Measurements from ENCODE around the gene PDZRN4. TPM values are rescaled to one million over a fixed set of nuclear protein-coding genes. Genes with fewer than 3 reads are reported as not detected.

PDZRN4 gene
- total and polyA plus RNA-seq, 2 of the 4 experiments (the other 2 are of a cell fraction), result not detected

- Histone ChIP-seq H3K36me3 (ENCODE audit: control insufficient read depth, insufficient read depth, low read length) (no peaks in the 10 kb centered on the region), H2BK120ac (ENCODE audit: low read depth, low read length) (no peak overlapping the region), H2AFZ (replicated peaks; ENCODE audit: low read length, poor library complexity) (no peak overlapping the region), H4K5ac (ENCODE audit: low read depth, low read length) (no peak overlapping the region), H3K4me3 (ENCODE audit: insufficient read depth, low read depth, low read length) (no peak overlapping the region), H3K4me1 (ENCODE audit: control insufficient read depth, insufficient read depth, low read length) (no peaks in the 10 kb centered on the region), H3K9me3 (ENCODE audit: control insufficient read depth, insufficient read depth, low read length) (no peaks in the 10 kb centered on the region), H4K8ac (ENCODE audit: low read depth in 2 of 2, low read length in 2 of 2) (no peak overlapping the region), H3K9me1 (ENCODE audit: insufficient read depth, low read length) (no peaks in the 10 kb centered on the region), H2AK5ac (ENCODE audit: low read depth, low read length) (no peak overlapping the region), H2BK5ac (ENCODE audit: low read depth, low read length, poor library complexity, severe bottlenecking) (no peak overlapping the region), H3K14ac (replicated peaks; ENCODE audit: low read depth, low read length) (no peak overlapping the region), H4K20me1 (ENCODE audit: insufficient read depth, low read length) (no peaks in the 10 kb centered on the region), H3K4me2 (ENCODE audit: low read depth, low read length) (no peak overlapping the region), H3K9ac (ENCODE audit: low read depth, low read length) (no peak overlapping the region), H3K79me1 (ENCODE audit: low read depth in 1 of 2, low read length in 2 of 2) (no peaks in the 10 kb centered on the region), H3K18ac (ENCODE audit: low read depth, low read length) (no peak overlapping the region), H3K56ac (ENCODE audit: extremely low read depth, insufficient read depth, low read length) (no peak overlapping the region), H4K91ac (ENCODE audit: insufficient read depth, low read depth, low read length) (no peak overlapping the region), H3K27ac (ENCODE audit: insufficient read depth, low read length) (no peak overlapping the region), H3K4ac (ENCODE audit: low read depth, low read length) (no peak overlapping the region), H2AK9ac (replicated peaks; ENCODE audit: low read depth, low read length, poor library complexity) (no peak overlapping the region), H2BK15ac (ENCODE audit: low read depth, low read length) (no peak overlapping the region), H3K23ac (ENCODE audit: low read depth, low read length) (no peak overlapping the region), H2BK20ac (ENCODE audit: low read depth, low read length) (no peak overlapping the region), H3K27me3 (ENCODE audit: control insufficient read depth, insufficient read depth, low read length) (0 out of 2 replicates have a peak, but pooled peaks cover 1% of the 10 kb centered on the region)
- in situ Hi-C loops (cut with MboI; ENCODE audit: low sequenced_read_pairs) (no loop called here), intact Hi-C loops (cut with micrococcal nuclease) (no loop called here), dilution Hi-C loops (cut with HindIII; ENCODE audit: low sequenced_read_pairs, unreplicated experiment) (no loop called here)
- ATAC-seq (ENCODE audit: low read depth) (no peak), DNase-seq (no peak)
- CTCF ChIA-PET, result interaction anchor here (0.6 kb wide), 1 partner anchor 129 kb away, joined by 3 read pairs; no protein-coding TSS in a partner anchor
- POLR2A ChIA-PET (ENCODE audit: unreplicated experiment), result no interaction called here
- TF ChIP-seq RAD21 (IDR thresholded peaks at IDR 0.05; ENCODE audit: low read length) (no peak), RFX5 (IDR thresholded peaks at IDR 0.05; ENCODE audit: low read depth, low read length) (no peak)
- no TSS peak for BruUV-seq (replicated peaks)
- WGBS, 2 experiments (ENCODE audit: extremely low coverage in 2 of 2, insufficient read length in 1 of 2), result 75% methylated on average over 2 of the region's 4 CpGs; no CpG with 5 or more reads in 1 of the 2 experiments
Observed at GRCh38 chr12:41436076-41436475, 248.0 kb downstream of the PDZRN4 start.

All from IMR-90 (cell line).